Measurements from ENCODE around the gene MZB1.

MZB1 gene

GRCh38 chr5:139376364-139376763, 13.3 kb downstream of the MZB1 start:
- H3K4me2 ChIP-seq (ENCODE audit: insufficient read depth, low read length): no peak overlapping the region
- no peak overlapping the region for H2AFZ ChIP-seq (ENCODE audit: low read depth, low read length)
- H3K9ac ChIP-seq (ENCODE audit: low read depth, low read length): no peak overlapping the region
- no peaks in the 10 kb centered on the region for H3K9me3 ChIP-seq (ENCODE audit: insufficient read depth, low read length, severe bottlenecking)
- DNase-seq (no peak), ATAC-seq (ENCODE audit: insufficient read depth, low read depth) (no peak)
- H3K4me3 ChIP-seq (ENCODE audit: low read depth in 1 of 2, low read length in 2 of 2): no peak overlapping the region
- H3K36me3 ChIP-seq (ENCODE audit: insufficient read depth, low read length): peaks cover 50% of the 10 kb centered on the region
- no peaks in the 10 kb centered on the region for H3K27me3 ChIP-seq (ENCODE audit: insufficient read depth, low read length, poor library complexity)
- no peak for TF ChIP-seq CTCF (IDR thresholded peaks at IDR 0.05; ENCODE audit: borderline replicate concordance, extremely low read depth, low read length, poor library complexity, severe bottlenecking)
- no peak for TF ChIP-seq EZH2 (IDR thresholded peaks at IDR 0.05; ENCODE audit: borderline replicate concordance, low read depth, low read length, severe bottlenecking)
- peaks cover 6% of the 10 kb centered on the region; the same call in 1 of the 2 replicates for H4K20me1 ChIP-seq (ENCODE audit: insufficient read depth, low read length)
- no peak overlapping the region for H3K27ac ChIP-seq (ENCODE audit: low read length)
- H3K4me1 ChIP-seq (ENCODE audit: insufficient read depth, low read length): no peaks in the 10 kb centered on the region
- H3K79me2 ChIP-seq (ENCODE audit: insufficient read depth, low read length): no peaks in the 10 kb centered on the region

DNA sequence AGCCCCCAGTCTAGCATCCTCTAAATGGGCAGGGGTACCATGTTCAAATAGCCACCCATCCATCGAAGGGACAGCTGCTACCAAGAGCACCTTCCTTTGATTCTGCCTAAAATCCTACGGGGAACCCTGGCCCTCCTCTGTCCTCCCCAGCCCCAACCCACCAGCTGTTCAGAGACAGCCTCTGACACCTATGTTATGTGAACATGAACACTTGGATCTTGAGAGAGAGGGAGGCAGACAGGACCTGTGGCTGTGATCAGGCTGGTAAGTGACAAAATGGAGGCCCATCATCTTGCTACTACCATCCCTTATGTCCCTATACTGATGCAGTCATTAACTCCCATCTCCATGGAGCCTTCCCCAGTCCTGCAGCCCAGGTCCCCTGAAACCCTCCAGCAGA, 14.8 kb downstream of the MZB1 start:
- Histone ChIP-seq H3K36me3 (ENCODE audit: insufficient read depth, low read length) (peaks cover 60% of the 10 kb centered on the region), H3K79me2 (ENCODE audit: insufficient read depth, low read length) (no peaks in the 10 kb centered on the region; the same call in 1 of the 2 replicates), H4K20me1 (ENCODE audit: insufficient read depth, low read length) (peaks cover 9% of the 10 kb centered on the region; the same call in 1 of the 2 replicates), H3K4me3 (ENCODE audit: low read depth in 1 of 2, low read length in 2 of 2) (no peak overlapping the region), H3K27ac (ENCODE audit: low read length) (no peak overlapping the region), H2AFZ (ENCODE audit: low read depth, low read length) (no peak overlapping the region), H3K4me2 (ENCODE audit: insufficient read depth, low read length) (no peak overlapping the region), H3K4me1 (ENCODE audit: insufficient read depth, low read length) (no peaks in the 10 kb centered on the region), H3K9ac (ENCODE audit: low read depth, low read length) (no peak overlapping the region), H3K9me3 (ENCODE audit: insufficient read depth, low read length, severe bottlenecking) (no peaks in the 10 kb centered on the region), H3K27me3 (ENCODE audit: insufficient read depth, low read length, poor library complexity) (no peaks in the 10 kb centered on the region)
- 0 out of 3 replicates have a peak, but pooled peaks have one; percentile 6 for ATAC-seq (ENCODE audit: insufficient read depth, low read depth)
- DNase-seq: no peak
- TF ChIP-seq CTCF (IDR thresholded peaks at IDR 0.05; ENCODE audit: borderline replicate concordance, extremely low read depth, low read length, poor library complexity, severe bottlenecking) (peak; percentile 40), EZH2 (IDR thresholded peaks at IDR 0.05; ENCODE audit: borderline replicate concordance, low read depth, low read length, severe bottlenecking) (no peak)

DNA sequence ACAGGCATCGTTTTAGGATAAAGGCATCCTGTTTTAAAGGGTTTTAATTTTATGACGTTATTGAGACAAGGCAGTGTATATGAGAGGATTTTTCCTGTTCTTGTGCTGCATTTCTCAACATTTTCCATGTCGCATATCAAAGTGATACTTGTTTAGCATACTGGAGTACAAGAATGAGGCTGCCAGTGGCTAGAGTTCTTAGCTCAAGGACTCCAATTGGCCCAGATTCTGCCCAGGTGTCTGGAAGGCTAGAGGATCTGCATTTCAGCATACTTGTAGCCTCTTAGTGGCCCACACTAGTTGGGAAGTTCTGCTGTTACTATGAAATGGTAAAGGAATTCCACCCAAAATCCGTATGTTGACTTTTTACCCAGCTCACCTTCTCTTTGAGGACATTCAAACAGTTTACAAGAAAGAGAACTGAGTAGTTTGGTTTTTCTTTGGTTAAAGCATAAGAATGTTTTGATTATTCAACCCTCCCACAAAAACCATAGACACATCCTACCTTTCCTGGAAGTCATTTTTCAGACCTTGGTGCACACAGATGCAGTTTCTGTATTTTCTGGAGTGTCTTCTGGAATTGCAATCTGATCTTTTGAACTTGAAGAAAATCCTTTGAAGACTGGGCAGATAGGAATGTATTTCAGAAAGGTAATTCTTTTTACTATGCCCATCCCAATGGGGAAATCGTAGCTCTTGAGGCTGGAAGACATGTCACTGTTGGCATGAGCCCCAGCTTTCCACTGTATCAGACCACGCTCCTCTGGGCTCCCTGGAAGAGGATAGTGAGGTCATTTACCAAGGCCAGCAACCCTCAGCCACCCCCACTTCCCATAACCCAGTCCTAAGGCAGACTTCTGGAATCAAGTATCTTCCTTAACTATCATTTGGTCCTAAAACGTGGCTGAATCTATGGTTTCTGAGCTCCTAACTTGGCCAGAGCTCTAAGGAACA, 18.0 kb downstream of the MZB1 start:
- Histone ChIP-seq H3K4me1 (ENCODE audit: insufficient read depth, low read length) (no peaks in the 10 kb centered on the region), H3K27me3 (ENCODE audit: insufficient read depth, low read length, poor library complexity) (no peaks in the 10 kb centered on the region), H3K9me3 (ENCODE audit: insufficient read depth, low read length, severe bottlenecking) (no peaks in the 10 kb centered on the region), H4K20me1 (ENCODE audit: insufficient read depth, low read length) (0 out of 2 replicates have a peak, but pooled peaks cover 9% of the 10 kb centered on the region), H3K27ac (ENCODE audit: low read length) (0 out of 2 replicates have a peak overlapping the region, but pooled peaks have one; percentile 2), H3K36me3 (ENCODE audit: insufficient read depth, low read length) (peaks cover 69% of the 10 kb centered on the region), H3K4me2 (ENCODE audit: insufficient read depth, low read length) (no peak overlapping the region), H3K79me2 (ENCODE audit: insufficient read depth, low read length) (peaks cover 13% of the 10 kb centered on the region), H3K4me3 (ENCODE audit: low read depth in 1 of 2, low read length in 2 of 2) (no peak overlapping the region), H2AFZ (ENCODE audit: low read depth, low read length) (no peak overlapping the region), H3K9ac (ENCODE audit: low read depth, low read length) (no peak overlapping the region)
- DNase-seq (no peak), ATAC-seq (ENCODE audit: insufficient read depth, low read depth) (no peak)
- no peak for TF ChIP-seq CTCF (IDR thresholded peaks at IDR 0.05; ENCODE audit: borderline replicate concordance, extremely low read depth, low read length, poor library complexity, severe bottlenecking)
- TF ChIP-seq EZH2 (IDR thresholded peaks at IDR 0.05; ENCODE audit: borderline replicate concordance, low read depth, low read length, severe bottlenecking): no peak

Measured in DND-41 (cell line).